IMR-90 (cell line): ENCODE results near the gene GTF2F2. TPM values are rescaled to one million over a fixed set of nuclear protein-coding genes. Genes with fewer than 3 reads are reported as not detected.

Experiments
- ATAC-seq: fragments of 200-7000 bp; cut with Tn5 transposase; 2 replicates; pipeline ENCODE4 v1.9.1; 2020; ENCODE audit warnings: low read depth, mild to moderate bottlenecking, moderate library complexity
- BruUV-seq: library from RNA; stranded (reverse); fragments of 400-500 nt; replicated peaks from 2 replicates; lab custom pipeline; 2021; lab: Mats Ljungman, UMichigan
- CTCF ChIA-PET: fragments of 300-600 bp; formaldehyde crosslinking; extraction: SDS; loops from one replicate; lab custom pipeline; 2021; ENCODE audit warnings: antibody characterized with exemption; lab: Yijun Ruan, JAX
- POLR2A ChIA-PET: fragments of 300-600 bp; sonication (Branson Sonifier 250); formaldehyde crosslinking; loops from one replicate; lab custom pipeline; 2022; ENCODE audit warnings: antibody characterized with exemption; ENCODE audit not compliant: unreplicated experiment; lab: Charles Lee
- DNase-seq: peaks from one replicate; pipeline ENCODE4 v3.0.0; 2013
- H2AFZ ChIP-seq: replicated peaks from 2 replicates; pipeline ENCODE3; 2013; ENCODE audit warnings: low read length, mild to moderate bottlenecking; ENCODE audit not compliant: poor library complexity
- H2AK5ac ChIP-seq: 2 replicates; pipeline ENCODE4 v1.6.1; 2013; ENCODE audit warnings: low read depth, low read length, inconsistent platforms
- H2AK9ac ChIP-seq: replicated peaks from 2 replicates; pipeline ENCODE3; 2013; ENCODE audit warnings: mild to moderate bottlenecking, low read depth, low read length, moderate library complexity; ENCODE audit not compliant: poor library complexity
- H2BK120ac ChIP-seq: 2 replicates; pipeline ENCODE4 v1.6.1; 2013; ENCODE audit warnings: low read depth, low read length, inconsistent platforms
- H2BK15ac ChIP-seq: 3 replicates; pipeline ENCODE4 v1.6.1; 2013; ENCODE audit warnings: low read depth, low read length, inconsistent platforms
- H2BK20ac ChIP-seq: 2 replicates; pipeline ENCODE4 v1.6.1; 2013; ENCODE audit warnings: low read depth, mild to moderate bottlenecking, inconsistent platforms, low read length, moderate library complexity
- H2BK5ac ChIP-seq: 2 replicates; pipeline ENCODE4 v1.6.1; 2013; ENCODE audit warnings: mild to moderate bottlenecking, low read depth, low read length, inconsistent platforms; ENCODE audit not compliant: poor library complexity, severe bottlenecking
- H3K14ac ChIP-seq: replicated peaks from 2 replicates; pipeline ENCODE4 v1.6.1; 2013; ENCODE audit warnings: low read depth, low read length, inconsistent platforms
- H3K18ac ChIP-seq: 2 replicates; pipeline ENCODE4 v1.6.1; 2013; ENCODE audit warnings: low read depth, low read length, control low read depth
- H3K23ac ChIP-seq: 2 replicates; pipeline ENCODE4 v1.6.1; 2013; ENCODE audit warnings: low read depth, low read length, inconsistent platforms
- H3K27ac ChIP-seq: 2 replicates; pipeline ENCODE4 v1.5.1; 2013; ENCODE audit warnings: mild to moderate bottlenecking, control low read depth, low read length; ENCODE audit not compliant: insufficient read depth
- H3K27me3 ChIP-seq: 2 replicates; pipeline ENCODE4 v1.6.1; 2013; ENCODE audit warnings: low read length; ENCODE audit not compliant: control insufficient read depth, insufficient read depth
- H3K36me3 ChIP-seq: 2 replicates; pipeline ENCODE4 v1.6.1; 2013; ENCODE audit warnings: low read length, mixed read lengths; ENCODE audit not compliant: control insufficient read depth, insufficient read depth
- H3K4ac ChIP-seq: 2 replicates; pipeline ENCODE4 v1.6.1; 2013; ENCODE audit warnings: low read depth, low read length, inconsistent platforms
- H3K4me1 ChIP-seq: 2 replicates; pipeline ENCODE4 v1.6.1; 2013; ENCODE audit warnings: low read length, mixed read lengths; ENCODE audit not compliant: control insufficient read depth, insufficient read depth
- H3K4me2 ChIP-seq: 2 replicates; pipeline ENCODE4 v1.6.1; 2013; ENCODE audit warnings: low read depth, mild to moderate bottlenecking, control low read depth, low read length, moderate library complexity
- H3K4me3 ChIP-seq: 2 replicates; pipeline ENCODE4 v1.5.1; 2013; ENCODE audit warnings: low read depth, mild to moderate bottlenecking, control low read depth, low read length, moderate library complexity; ENCODE audit not compliant: insufficient read depth
- H3K56ac ChIP-seq: 2 replicates; pipeline ENCODE4 v1.6.1; 2013; ENCODE audit warnings: low read length, inconsistent platforms; ENCODE audit not compliant: insufficient read depth; ENCODE audit errors: extremely low read depth
- H3K79me1 ChIP-seq, 2 experiments: 2 replicates each; pipeline ENCODE4 v1.6.1; 2013; ENCODE audit warnings: low read length in 2 of 2, inconsistent platforms in 1 of 2, low read depth in 1 of 2
- H3K9ac ChIP-seq: 2 replicates; pipeline ENCODE4 v1.6.1; 2013; ENCODE audit warnings: low read depth, low read length, control low read depth
- H3K9me1 ChIP-seq: 2 replicates; pipeline ENCODE4 v1.6.1; 2013; ENCODE audit warnings: low read length, inconsistent platforms; ENCODE audit not compliant: insufficient read depth
- H3K9me3 ChIP-seq: 2 replicates; pipeline ENCODE4 v1.6.1; 2013; ENCODE audit warnings: low read length; ENCODE audit not compliant: control insufficient read depth, insufficient read depth
- H4K20me1 ChIP-seq: 2 replicates; pipeline ENCODE4 v1.6.1; 2013; ENCODE audit warnings: low read length, inconsistent platforms; ENCODE audit not compliant: insufficient read depth
- H4K5ac ChIP-seq: 2 replicates; pipeline ENCODE4 v1.6.1; 2013; ENCODE audit warnings: mild to moderate bottlenecking, low read depth, low read length, control low read depth
- H4K8ac ChIP-seq, 2 experiments: 2 replicates each; pipeline ENCODE4 v1.6.1; 2013; ENCODE audit warnings: low read depth in 2 of 2, low read length in 2 of 2, control low read depth in 1 of 2, inconsistent platforms in 1 of 2
- H4K91ac ChIP-seq: 2 replicates; pipeline ENCODE4 v1.6.1; 2013; ENCODE audit warnings: low read depth, low read length, inconsistent platforms; ENCODE audit not compliant: insufficient read depth
- SMC3 ChIP-seq: fragments of 150-350 bp; IDR thresholded peaks from 2 replicates; pipeline ENCODE4 v1.6.1; 2016; ENCODE audit warnings: low read depth, mild to moderate bottlenecking, antibody characterized with exemption, low read length, moderate library complexity
- whole genome bisulfite sequencing, 2 experiments: methylation state at CpG; one replicate each; pipeline versions ENCODE4 v1.1.5 to v1.1.7; 2013; ENCODE audit warnings: missing lambda C conversion rate in 2 of 2; ENCODE audit not compliant: insufficient read length in 1 of 2; ENCODE audit errors: extremely low coverage in 2 of 2; 5-methylcytosine and 5-hydroxymethylcytosine counted together
- dilution Hi-C: fragments of 300-500 bp; cut with HindIII; formaldehyde crosslinking; loops from one replicate; pipeline ENCODE4 v1.14.3; 2018; ENCODE audit warnings: low sequenced_read_pairs; ENCODE audit not compliant: unreplicated experiment
- in situ Hi-C: fragments of 300-500 bp; cut with MboI; formaldehyde crosslinking; loops from 3 replicates; pipeline ENCODE4 v1.14.3; 2019; ENCODE audit warnings: low sequenced_read_pairs, inconsistent platforms, mixed read lengths
- intact Hi-C: fragments of 100-400 bp; cut with micrococcal nuclease; formaldehyde crosslinking; loops from 2 replicates; pipeline ENCODE4 v1.10.0; 2022
- polyA plus RNA-seq, 3 experiments: library from polyadenylated mRNA; depleted of rRNA; stranded (reverse); fragments of >200 nt; gene quantifications; 2 replicates each; pipeline ENCODE4 v1.2.3, GENCODE V29; 2012; ENCODE audit warnings: low replicate concordance in 1 of 3
- total RNA-seq: library from RNA; depleted of rRNA; stranded (reverse); fragments of >200 nt; gene quantifications from 2 replicates; pipeline ENCODE4 v1.2.3, GENCODE V29; 2012

Gene GTF2F2
- total and polyA plus RNA-seq, 2 of the 4 experiments (the other 2 are of a cell fraction): 16.5 to 21.0 TPM

GRCh38 chr13:45207319-45207718, 87.0 kb downstream of the GTF2F2 start:
- BruUV-seq: no TSS peak
- Histone ChIP-seq H4K8ac (peak overlapping the region; percentile 68 to 93), H3K4me3 (no peak overlapping the region), H3K9me3 (no peaks in the 10 kb centered on the region), H3K4ac (peak overlapping the region; percentile 61; the same call in 1 of the 2 replicates), H3K56ac (peak overlapping the region; percentile 60), H4K5ac (peak overlapping the region; percentile 96; the same call in 1 of the 2 replicates), H4K20me1 (no peaks in the 10 kb centered on the region), H3K18ac (peak overlapping the region; percentile 98; the same call in 1 of the 2 replicates), H2BK20ac (peak overlapping the region; percentile 88), H2BK15ac (peak overlapping the region; percentile 92; the same call in 2 of the 3 replicates), H3K79me1 (peaks cover 29 to 55% of the 10 kb centered on the region in 2 experiments), H2BK120ac (peak overlapping the region; percentile 98), H3K9me1 (peaks cover 3% of the 10 kb centered on the region), H2AFZ (no peak overlapping the region), H3K4me2 (peak overlapping the region; percentile 49; the same call in 1 of the 2 replicates), H2BK5ac (peak overlapping the region; percentile 100), H2AK9ac (no peak overlapping the region), H4K91ac (peak overlapping the region; percentile 94), H2AK5ac (peak overlapping the region; percentile 24; the same call in 1 of the 2 replicates), H3K9ac (peak overlapping the region; percentile 67; the same call in 1 of the 2 replicates), H3K27ac (peak overlapping the region; percentile 70), H3K23ac (peak overlapping the region; percentile 69; the same call in 1 of the 2 replicates), H3K14ac (peak overlapping the region; percentile 65), H3K36me3 (peaks cover 5% of the 10 kb centered on the region), H3K27me3 (no peaks in the 10 kb centered on the region), H3K4me1 (peaks cover 17% of the 10 kb centered on the region)
- ChIA-PET CTCF (interaction anchor here (0.5 to 1.2 kb wide), 3 partner anchors 14 to 160 kb away, joined by 3 to 5 read pairs (median 3); no protein-coding TSS in a partner anchor), POLR2A (interaction anchor here (1.1 kb wide), 1 partner anchor 87 kb away, joined by 3 read pairs; the partner anchor contains the start of gene GTF2F2)
- DNase-seq: no peak
- in situ Hi-C loops: no loop called here
- dilution Hi-C loops: no loop called here
- no CpG with 5 or more reads among the region's 4 CpGs for WGBS, 2 experiments
- no peak for TF ChIP-seq SMC3
- ATAC-seq: no peak
- intact Hi-C loops: loop anchor here (5.0 kb wide), 2 partner anchors 35 to 75 kb away; no protein-coding TSS in a partner anchor
